Upper lobe of left lung (tissue), 6 donors: ENCODE data around the gene CYP4B1. TPM values are rescaled to one million over a fixed set of nuclear protein-coding genes. Genes with fewer than 3 reads are reported as not detected.
"Not testable (repeated sequence)": the region's sequence is repeated elsewhere in the genome, so short reads cannot be mapped to it uniquely, and the experiment has no call there.

ENCODE experiments used
- ATAC-seq, 2 donors: fragments of 200-7000 bp; cut with Tn5 transposase; one replicate each; pipeline ENCODE4 v1.9.1; 2022; ENCODE audit warnings: mild to moderate bottlenecking in 2 of 2, moderate library complexity in 2 of 2; ENCODE audit not compliant: low FRiP score in 2 of 2
- DNase-seq, 2 donors: peaks; one replicate each; pipeline ENCODE4 v3.0.0-alpha.2; 2019 to 2020
- H3K27ac ChIP-seq, 4 donors: fragments of 200-600 bp; sonication (generic); one replicate each; pipeline ENCODE4 v1.5.1; 2016 to 2019
- H3K27me3 ChIP-seq, 4 donors: fragments of 200-600 bp; sonication (generic); one replicate each; pipeline ENCODE4 v1.5.1; 2017 to 2019
- H3K36me3 ChIP-seq, 4 donors: fragments of 200-600 bp; sonication (generic); one replicate each; pipeline ENCODE4 v1.5.1; 2016 to 2019
- H3K4me1 ChIP-seq, 4 donors: fragments of 200-600 bp; sonication (generic); one replicate each; pipeline ENCODE4 v1.5.1; 2018 to 2019
- H3K4me3 ChIP-seq, 4 donors: fragments of 200-600 bp; sonication (generic); one replicate each; pipeline ENCODE4 v1.5.1; 2017 to 2019; ENCODE audit warnings: mild to moderate bottlenecking in 2 of 4, moderate library complexity in 1 of 4
- H3K9me3 ChIP-seq, 4 donors: fragments of 200-600 bp; sonication (generic); one replicate each; pipeline ENCODE4 v1.5.1; 2018 to 2019
- EP300 ChIP-seq, 4 donors: sonication (generic); formaldehyde crosslinking; IDR thresholded peaks; one replicate each; pipeline ENCODE4 v1.5.1; 2017; ENCODE audit warnings: antibody characterized with exemption in 4 of 4, control low read depth in 2 of 4
- POLR2A ChIP-seq, 4 donors: fragments of 450-650 bp; IDR thresholded peaks; one replicate each; pipeline ENCODE4 v1.5.1; 2016 to 2017; ENCODE audit warnings: antibody characterized with exemption in 4 of 4, mild to moderate bottlenecking in 2 of 4
- POLR2AphosphoS5 ChIP-seq, 2 donors: sonication (generic); formaldehyde crosslinking; IDR thresholded peaks; one replicate each; pipeline ENCODE4 v1.5.1; 2017; ENCODE audit warnings: antibody characterized with exemption in 2 of 2
- WGBS, 2 donors: methylation state at CpG; one replicate each; pipeline ENCODE4 v1.1.5; 2017 to 2018; 5-methylcytosine and 5-hydroxymethylcytosine counted together
- total RNA-seq, 6 donors: library from RNA; depleted of rRNA in 4 of 6; stranded (reverse); fragments of >200 nt in 4 of 6; gene quantifications; one replicate each; pipeline versions ENCODE4 v1.1.0 to v1.2.1, GENCODE V29; 2016 to 2021
- TF ChIP-seq, protein P1 (sequence below), 6 experiments: fragments of 450-650 bp in 4 of 6; fragments of 200-600 bp in 2 of 6; sonication (generic) in 2 of 6; IDR thresholded peaks; one replicate each; pipeline ENCODE4 v1.5.1; 2016 to 2019; ENCODE audit warnings: antibody characterized with exemption in 6 of 6
- donor health status: DM: no; HTN: no; CAD: no; lungs with moderate emphysema.
- donor health status: DM: no; HTN: yes; CAD: no; lungs with severe emphysema.

The CYP4B1 gene
- total RNA-seq = 1,000 to 10,000 TPM in 1 of 6 donors, 100 to 1,000 TPM in 5; 211 to 1,043 (median 640) TPM

DNA sequence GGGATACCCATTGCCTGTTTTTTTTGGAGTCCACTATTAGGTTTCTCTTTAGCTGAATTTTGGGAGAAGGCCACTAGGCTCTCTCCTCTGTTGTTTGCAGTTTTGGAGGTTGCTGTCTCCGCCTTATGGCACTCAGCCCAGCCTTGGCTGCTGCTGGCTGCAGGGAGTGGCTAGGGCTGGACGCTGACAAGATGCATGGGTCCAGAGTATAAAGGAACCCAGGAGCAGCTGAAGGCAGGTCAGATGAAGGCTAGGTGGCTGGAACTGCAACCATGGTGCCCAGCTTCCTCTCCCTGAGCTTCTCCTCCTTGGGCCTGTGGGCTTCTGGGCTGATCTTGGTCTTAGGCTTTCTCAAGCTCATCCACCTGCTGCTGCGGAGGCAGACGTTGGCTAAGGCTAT lies at the start of gene CYP4B1:
Gene CYP4B1, plus strand, starts transcription at position 237 of the 400 bp plus-strand sequence. Its CDS starts 36 bp downstream, at position 273.
- TF ChIP-seq, protein P1, sequence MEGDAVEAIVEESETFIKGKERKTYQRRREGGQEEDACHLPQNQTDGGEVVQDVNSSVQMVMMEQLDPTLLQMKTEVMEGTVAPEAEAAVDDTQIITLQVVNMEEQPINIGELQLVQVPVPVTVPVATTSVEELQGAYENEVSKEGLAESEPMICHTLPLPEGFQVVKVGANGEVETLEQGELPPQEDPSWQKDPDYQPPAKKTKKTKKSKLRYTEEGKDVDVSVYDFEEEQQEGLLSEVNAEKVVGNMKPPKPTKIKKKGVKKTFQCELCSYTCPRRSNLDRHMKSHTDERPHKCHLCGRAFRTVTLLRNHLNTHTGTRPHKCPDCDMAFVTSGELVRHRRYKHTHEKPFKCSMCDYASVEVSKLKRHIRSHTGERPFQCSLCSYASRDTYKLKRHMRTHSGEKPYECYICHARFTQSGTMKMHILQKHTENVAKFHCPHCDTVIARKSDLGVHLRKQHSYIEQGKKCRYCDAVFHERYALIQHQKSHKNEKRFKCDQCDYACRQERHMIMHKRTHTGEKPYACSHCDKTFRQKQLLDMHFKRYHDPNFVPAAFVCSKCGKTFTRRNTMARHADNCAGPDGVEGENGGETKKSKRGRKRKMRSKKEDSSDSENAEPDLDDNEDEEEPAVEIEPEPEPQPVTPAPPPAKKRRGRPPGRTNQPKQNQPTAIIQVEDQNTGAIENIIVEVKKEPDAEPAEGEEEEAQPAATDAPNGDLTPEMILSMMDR (IDR thresholded peaks at IDR 0.05) = peak in 1 of 6 experiments; percentile 22
- TF ChIP-seq POLR2AphosphoS5 (IDR thresholded peaks at IDR 0.05) (peak; percentile 87 to 92), POLR2A (IDR thresholded peaks at IDR 0.05) (peak in 3 of 4 donors; percentile 82 to 93 (median 92)), EP300 (IDR thresholded peaks at IDR 0.05) (peak in 1 of 4 donors; percentile 31)
- WGBS, 2 donors = 50 to 69% methylated on average over 4 of the region's 4 CpGs
- peak; percentile 88 to 93 for ATAC-seq
- Histone ChIP-seq H3K9me3 (no peaks in the 10 kb centered on the region), H3K27ac (peak within 1 kb of the TSS; percentile 86 to 90 (median 88)), H3K27me3 (no peaks in the 10 kb centered on the region), H3K4me3 (peak within 1 kb of the TSS; percentile 25 to 52 (median 47)), H3K36me3 (no peaks in the 10 kb centered on the region), H3K4me1 (peaks cover 6 to 41% (median 21%) of the 10 kb centered on the region in 4 donors)
- DNase-seq = peak; percentile 79 to 84

DNA sequence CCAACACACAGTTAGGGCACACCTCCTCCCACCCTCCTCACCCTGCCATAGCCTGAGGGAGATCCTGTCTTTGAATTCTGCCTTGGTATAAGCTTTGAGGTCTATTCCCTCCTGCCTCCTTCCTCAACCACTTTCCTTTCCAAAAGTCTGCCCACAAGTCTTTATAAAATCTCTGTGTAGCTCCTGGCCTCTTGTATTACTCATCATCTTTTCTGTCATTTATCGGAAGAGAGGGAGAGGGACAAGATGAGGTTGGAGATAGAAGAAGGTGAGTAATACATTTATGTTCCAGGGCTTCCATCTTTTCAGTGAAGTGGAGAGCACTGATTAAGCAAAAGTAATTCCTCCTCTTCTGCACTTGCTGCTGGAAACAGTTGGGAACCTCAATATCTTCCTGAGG lies 49.4 kb upstream of the CYP4B1 start:
- WGBS, 2 donors = 63 to 88% methylated on average over 1 of the region's 1 CpG
- ATAC-seq (peak in 1 of 2 donors; percentile 16), DNase-seq (no peak)
- no peaks in the 10 kb centered on the region for H3K36me3 ChIP-seq
- TF ChIP-seq EP300 (IDR thresholded peaks at IDR 0.05) (no peak), POLR2A (IDR thresholded peaks at IDR 0.05) (no peak), POLR2AphosphoS5 (IDR thresholded peaks at IDR 0.05) (no peak)
- TF ChIP-seq, protein P1 (IDR thresholded peaks at IDR 0.05) = no peak
- H3K27ac ChIP-seq = peak overlapping the region in 3 of 4 donors; percentile 28 to 56 (median 55)
- no peak overlapping the region for H3K4me3 ChIP-seq
- H3K9me3 ChIP-seq = no peaks in the 10 kb centered on the region
- H3K4me1 ChIP-seq = peaks cover 0 to 17% (median 16%) of the 10 kb centered on the region in 4 donors
- no peaks in the 10 kb centered on the region for H3K27me3 ChIP-seq

DNA sequence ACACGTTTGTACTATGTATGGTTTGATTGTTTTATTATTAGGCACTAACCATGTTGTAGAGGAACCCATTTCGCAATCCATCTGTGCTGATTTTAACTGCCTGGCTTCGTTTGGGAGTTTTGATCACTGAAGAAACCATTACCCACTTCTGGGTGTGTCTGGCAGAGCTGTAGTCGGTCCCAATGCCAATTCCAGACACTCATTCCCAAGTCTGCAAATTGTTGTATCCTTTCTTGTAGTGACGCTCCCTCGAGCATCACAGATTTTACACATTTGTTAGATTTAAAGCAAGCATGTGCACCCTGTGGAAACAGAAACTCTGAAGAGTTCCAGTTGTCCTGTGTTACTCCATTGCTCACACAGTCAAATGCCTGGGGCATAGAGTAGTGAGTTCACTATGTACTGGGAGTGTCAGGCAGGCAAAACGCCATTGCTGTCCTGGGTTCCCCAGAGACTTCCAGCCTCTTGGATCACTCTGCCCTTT lies 48.9 kb upstream of the CYP4B1 start:
- Histone ChIP-seq H3K9me3 (no peaks in the 10 kb centered on the region), H3K4me3 (no peak overlapping the region), H3K27ac (peak overlapping the region in 3 of 4 donors; percentile 28 to 56 (median 55)), H3K4me1 (peaks cover 0 to 20% (median 19%) of the 10 kb centered on the region in 4 donors), H3K36me3 (no peaks in the 10 kb centered on the region), H3K27me3 (no peaks in the 10 kb centered on the region)
- WGBS, 2 donors = 39 to 44% methylated on average over 7 of the region's 7 CpGs
- ATAC-seq (peak in 1 of 2 donors; percentile 68), DNase-seq (no peak)
- TF ChIP-seq POLR2A (IDR thresholded peaks at IDR 0.05) (no peak), POLR2AphosphoS5 (IDR thresholded peaks at IDR 0.05) (no peak)
- TF ChIP-seq, protein P1 (IDR thresholded peaks at IDR 0.05) = no peak

DNA sequence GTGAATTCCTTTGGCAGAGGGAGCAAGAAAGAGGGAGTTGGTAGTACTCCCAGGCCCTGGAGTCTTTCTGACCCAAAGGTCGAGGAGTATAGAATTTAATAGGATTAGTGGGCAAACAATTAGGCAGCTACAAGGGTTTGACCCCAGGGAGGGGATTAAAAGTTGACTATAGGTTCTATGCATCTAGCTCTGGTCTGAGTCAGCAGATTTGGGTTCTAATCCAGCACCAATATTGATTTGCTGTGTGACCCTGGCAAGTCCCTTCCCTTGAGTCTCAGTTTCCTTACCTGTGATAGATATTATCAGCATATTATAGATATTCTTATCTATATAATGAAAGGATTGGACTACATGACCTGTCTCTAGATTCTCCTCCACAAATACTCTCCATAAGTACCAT lies 44.9 kb upstream of the CYP4B1 start:
- Histone ChIP-seq H3K27ac (no peak overlapping the region), H3K4me1 (peaks cover 0 to 31% (median 21%) of the 10 kb centered on the region in 4 donors), H3K27me3 (no peaks in the 10 kb centered on the region), H3K4me3 (no peak overlapping the region), H3K9me3 (no peaks in the 10 kb centered on the region), H3K36me3 (no peaks in the 10 kb centered on the region)
- ATAC-seq (no peak), DNase-seq (no peak)
- TF ChIP-seq POLR2AphosphoS5 (IDR thresholded peaks at IDR 0.05) (no peak), POLR2A (IDR thresholded peaks at IDR 0.05) (no peak), EP300 (IDR thresholded peaks at IDR 0.05) (no peak)
- TF ChIP-seq, protein P1 (IDR thresholded peaks at IDR 0.05) = no peak
- 61 to 80% methylated on average over 1 of the region's 1 CpG for WGBS, 2 donors

DNA sequence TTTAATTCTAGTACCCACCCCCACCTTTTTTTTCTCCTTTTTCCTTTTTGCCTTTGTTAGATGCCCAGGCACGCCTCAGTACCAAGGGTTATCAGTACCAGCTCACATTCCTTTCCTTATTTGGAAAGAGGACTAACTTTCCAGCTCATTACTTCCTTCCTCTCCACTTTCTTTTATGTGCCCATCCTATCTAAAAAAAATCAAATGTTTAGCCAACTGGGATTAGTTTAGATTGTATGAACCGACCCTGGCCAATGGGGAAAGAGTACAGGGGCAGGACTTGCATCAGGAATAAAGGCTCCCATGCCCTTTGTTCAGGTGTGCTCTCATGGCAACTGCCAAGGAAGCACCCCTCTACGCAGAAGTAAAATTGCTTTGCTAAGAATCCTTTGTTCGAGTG lies 44.1 kb upstream of the CYP4B1 start:
- not testable (repeated sequence) for H3K9me3 ChIP-seq, ATAC-seq, DNase-seq, H3K4me3 ChIP-seq, H3K27me3 ChIP-seq, H3K36me3 ChIP-seq
- Histone ChIP-seq H3K4me1 (peaks cover 0 to 29% (median 16%) of the 10 kb centered on the region in 4 donors), H3K27ac (peak overlapping the region in 3 of 4 donors; percentile 15 to 64 (median 51))
- 44 to 49% methylated on average over 4 of the region's 4 CpGs for WGBS, 2 donors
